T-helper 1 cell (primary cell): ENCODE measurements around the gene THSD7B.
"Not testable (repeated sequence)": the region's sequence is repeated elsewhere in the genome, so short reads cannot be mapped to it uniquely, and the experiment has no call there.

Experiments used
- DNase-seq, 5 donors: peaks; one replicate each; pipeline ENCODE4 v3.0.0-alpha.2; 2012 to 2020

The THSD7B gene

DNA sequence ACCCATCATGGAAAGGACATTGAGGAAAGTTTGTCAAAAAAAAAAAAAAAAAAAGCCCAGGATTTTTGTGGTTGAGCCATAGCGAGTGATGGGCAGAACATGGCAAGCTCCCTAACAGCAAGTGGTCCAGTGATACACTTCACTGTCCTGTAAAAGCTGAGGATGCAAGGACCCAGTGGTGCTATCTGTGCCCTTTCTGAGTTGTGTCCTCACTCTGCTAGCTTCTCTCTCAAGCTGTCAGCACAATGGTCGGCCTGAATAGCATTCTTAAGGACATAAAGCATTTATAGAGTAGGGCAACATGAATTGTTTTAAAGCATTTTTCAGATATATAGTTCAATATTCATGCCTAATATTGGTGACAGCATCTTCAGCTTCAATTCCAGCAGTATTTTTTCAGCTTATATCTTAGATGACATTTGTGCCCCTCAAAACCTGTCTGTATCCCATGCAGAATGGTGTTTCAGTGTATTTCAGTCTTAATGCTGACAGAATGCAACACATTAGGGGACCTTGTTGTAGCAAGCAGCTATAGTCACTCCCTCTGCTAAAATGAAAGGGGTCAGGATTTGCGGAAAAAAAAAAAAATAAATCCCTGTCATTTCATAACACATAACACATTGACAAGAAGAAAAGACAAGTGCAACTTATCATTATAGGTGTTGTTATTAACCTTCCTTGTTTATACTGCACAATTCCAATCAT is 496.7 kb downstream of the THSD7B start:
- no peak for DNase-seq

- no peak for DNase-seq
Measured at GRCh38 chr2:137262594-137262993, 497.2 kb downstream of the THSD7B start.

- no peak for DNase-seq
Measured at GRCh38 chr2:137287913-137288639, 522.7 kb downstream of the THSD7B start.

GRCh38 chr2:137291836-137292570 is 526.7 kb downstream of the THSD7B start:
- DNase-seq, result no peak

DNA sequence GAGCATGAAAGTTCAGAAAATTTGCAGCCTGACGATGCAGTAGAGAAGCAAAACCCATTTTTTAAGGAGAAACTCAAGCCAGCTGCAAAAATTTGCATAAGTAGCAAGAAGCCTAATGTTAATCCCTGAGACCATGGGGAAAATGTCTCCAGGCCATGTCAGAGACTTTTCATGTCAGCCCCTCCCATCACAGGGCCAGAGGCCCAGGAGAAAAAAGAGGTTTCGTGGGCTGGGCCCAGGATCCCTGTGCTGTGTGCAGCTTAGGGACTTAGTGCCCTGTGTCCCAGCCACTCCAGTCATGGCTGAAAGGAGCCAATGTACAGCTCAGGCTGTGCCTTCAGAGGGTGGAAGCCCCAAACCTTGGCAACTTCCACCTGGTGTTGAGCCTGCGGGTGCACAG is 533.0 kb downstream of the THSD7B start:
- DNase-seq, result no peak

GRCh38 chr2:137300987-137301386 is 535.6 kb downstream of the THSD7B start:
- no peak for DNase-seq

GRCh38 chr2:137302957-137303356 is 537.6 kb downstream of the THSD7B start:
- no peak for DNase-seq

- DNase-seq, result no peak
Measured at GRCh38 chr2:137316075-137316474, 550.7 kb downstream of the THSD7B start.

GRCh38 chr2:137321566-137321965 is 556.2 kb downstream of the THSD7B start:
- no peak for DNase-seq

DNA sequence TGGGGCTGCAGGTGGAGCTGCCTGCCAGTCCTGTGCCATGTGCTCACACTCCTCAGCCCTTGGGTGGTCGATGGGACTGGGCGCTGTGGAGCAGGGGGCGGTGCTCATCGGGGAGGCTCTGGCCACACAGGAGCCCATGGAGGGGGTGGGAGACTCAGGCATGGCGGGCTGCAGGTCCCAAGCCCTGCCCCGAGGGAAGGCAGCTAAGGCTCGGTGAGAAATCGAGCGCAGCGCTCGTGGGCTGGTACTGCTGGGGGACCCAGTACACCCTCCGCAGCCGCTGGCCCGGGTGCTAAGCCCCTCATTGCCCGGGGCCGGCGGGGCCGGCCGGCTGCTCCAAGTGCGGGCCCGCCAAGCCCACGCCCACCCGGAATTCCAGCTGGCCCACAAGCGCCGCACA is 566.2 kb downstream of the THSD7B start:
- DNase-seq, result not testable (repeated sequence)

GRCh38 chr2:137333386-137334165 is 568.2 kb downstream of the THSD7B start:
- DNase-seq, result no peak

GRCh38 chr2:137336067-137336466 is 570.7 kb downstream of the THSD7B start:
- DNase-seq, result no peak

DNA sequence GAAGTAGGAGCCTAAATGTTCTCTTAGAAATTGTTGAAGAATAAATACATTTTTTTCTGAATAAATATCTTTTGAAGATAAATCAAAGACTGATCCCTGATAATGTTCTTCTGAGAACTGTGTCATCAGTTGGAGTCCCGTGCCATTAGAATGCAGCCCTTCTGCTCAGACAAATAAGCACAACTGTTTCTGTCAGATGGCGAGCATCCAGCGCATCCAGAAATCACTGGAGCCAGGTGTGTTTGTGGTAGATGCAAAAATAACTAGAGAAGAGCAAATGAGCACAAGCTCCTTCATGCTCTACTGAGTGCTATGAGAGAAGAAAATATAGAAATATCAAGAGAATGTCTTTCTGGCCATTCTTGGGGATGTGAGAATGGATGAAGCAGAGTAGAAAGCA is 573.7 kb downstream of the THSD7B start:
- no peak for DNase-seq

DNA sequence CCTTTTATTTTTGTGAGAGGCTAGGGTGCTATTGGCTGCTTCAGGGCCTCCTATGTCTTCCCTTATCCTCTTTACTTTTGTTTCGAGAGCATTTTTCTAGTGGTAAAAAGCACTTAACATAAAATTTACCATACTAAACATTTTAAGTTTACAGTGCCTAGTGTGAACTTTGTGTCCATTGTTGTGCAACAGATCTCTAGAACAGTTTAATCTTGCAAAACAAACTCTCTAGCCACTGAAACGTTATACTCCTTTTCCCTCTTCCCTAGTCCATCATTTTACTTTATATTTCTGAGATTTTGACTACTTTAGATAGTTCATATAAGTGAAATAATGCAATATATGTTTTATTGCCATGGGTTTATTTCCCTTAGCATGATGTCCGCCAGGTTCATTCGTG is 580.6 kb downstream of the THSD7B start:
- DNase-seq, result no peak

GRCh38 chr2:137348301-137348700 is 583.0 kb downstream of the THSD7B start:
- DNase-seq, result no peak

DNA sequence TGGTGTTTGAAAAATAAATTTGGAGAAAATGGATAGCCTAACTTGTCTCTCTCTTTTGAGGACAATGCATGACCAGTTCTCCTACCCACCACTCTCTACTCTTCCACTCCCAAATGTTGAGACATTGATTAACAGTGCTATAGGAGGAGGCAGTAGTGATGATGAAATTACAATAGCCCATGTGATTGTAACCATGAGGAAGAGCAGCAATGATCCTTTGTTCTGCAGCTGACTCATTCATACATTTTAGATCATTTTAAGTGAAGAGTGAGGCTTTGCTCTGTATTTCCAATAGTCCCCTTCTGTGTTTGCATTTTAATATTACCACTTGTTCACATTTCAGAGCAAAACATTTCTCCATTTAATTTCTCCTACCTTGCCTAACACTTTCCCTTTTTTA is 592.3 kb downstream of the THSD7B start:
- no peak for DNase-seq

DNA sequence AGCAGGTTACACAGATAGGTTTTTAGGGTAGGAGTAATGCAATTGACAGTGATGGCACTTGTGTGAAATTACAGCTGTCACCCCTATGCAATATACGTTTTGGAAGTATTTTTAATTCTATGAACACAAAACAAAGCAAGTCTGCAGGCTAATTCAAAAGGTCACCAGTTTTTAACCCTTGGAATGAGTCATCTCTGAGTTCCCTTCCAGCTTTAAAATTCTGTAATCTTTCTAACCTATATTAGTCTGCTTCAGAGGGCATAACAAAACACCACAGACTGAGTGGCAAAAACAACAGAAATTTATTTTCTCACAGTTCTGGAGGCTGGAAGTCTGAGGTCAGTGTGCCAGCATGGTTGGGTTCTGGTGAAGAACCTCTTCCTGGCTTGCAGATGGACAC is 602.0 kb downstream of the THSD7B start:
- no peak for DNase-seq

DNA sequence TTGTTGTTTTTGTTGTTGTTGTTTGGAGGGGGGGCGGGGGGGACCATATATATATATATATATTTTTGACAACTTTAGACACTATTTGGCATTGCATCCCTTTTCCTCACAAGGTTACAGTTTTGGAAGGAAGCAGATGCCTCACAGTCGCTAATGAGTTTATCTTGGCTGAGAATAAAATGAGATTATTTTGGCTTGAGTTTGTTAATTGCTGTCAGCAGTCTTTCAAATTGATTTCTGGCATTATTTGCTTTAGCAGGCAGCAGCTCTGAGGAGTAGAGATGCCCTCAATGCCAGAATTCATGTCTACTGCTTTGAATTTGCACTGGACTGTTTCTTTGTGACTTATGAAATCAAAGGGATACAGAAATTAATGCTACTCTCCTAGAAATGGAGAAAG is 603.8 kb downstream of the THSD7B start:
- no peak for DNase-seq

- DNase-seq, result no peak
Measured at GRCh38 chr2:137379186-137379585, 613.8 kb downstream of the THSD7B start.

DNA sequence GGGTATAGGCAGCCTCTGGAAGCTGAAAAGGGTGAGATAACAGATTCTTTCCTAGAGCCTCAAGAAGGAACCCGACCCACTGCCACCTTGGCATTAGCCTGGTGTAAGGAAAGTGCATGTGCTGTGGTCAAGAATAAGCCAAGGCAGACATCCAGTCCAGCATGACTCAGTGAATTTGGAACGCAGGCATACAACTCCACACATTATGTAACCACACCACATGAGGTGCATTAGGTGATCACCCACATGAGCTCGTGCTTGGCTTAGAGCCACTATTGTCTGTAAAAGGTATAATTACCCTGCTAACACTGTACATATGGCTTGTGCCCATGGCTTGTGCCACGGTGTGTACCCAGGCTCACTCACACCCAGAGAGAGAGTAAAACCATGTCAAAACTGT is 615.3 kb downstream of the THSD7B start:
- DNase-seq, result no peak

DNA sequence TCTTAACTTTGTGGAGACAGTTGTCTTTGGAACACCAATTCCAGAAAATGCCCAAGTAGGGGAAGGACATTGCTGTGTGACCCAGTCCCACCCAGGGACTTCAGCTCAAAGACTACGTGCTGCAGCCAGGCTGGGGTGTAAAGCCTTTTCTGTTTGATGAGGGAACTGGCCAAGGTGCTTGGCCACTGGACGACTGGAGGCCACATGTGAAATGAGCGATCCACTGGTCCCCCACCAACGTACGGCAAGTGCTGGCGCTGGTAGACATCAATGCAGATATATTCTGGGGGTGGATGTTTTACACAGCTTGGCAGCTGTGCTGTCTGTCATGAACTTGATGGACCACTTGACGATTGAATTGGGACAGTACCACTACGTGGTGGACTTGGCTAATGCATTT is 616.4 kb downstream of the THSD7B start:
- no peak for DNase-seq

- DNase-seq, result no peak
Measured at GRCh38 chr2:137383391-137383790, 618.0 kb downstream of the THSD7B start.

DNA sequence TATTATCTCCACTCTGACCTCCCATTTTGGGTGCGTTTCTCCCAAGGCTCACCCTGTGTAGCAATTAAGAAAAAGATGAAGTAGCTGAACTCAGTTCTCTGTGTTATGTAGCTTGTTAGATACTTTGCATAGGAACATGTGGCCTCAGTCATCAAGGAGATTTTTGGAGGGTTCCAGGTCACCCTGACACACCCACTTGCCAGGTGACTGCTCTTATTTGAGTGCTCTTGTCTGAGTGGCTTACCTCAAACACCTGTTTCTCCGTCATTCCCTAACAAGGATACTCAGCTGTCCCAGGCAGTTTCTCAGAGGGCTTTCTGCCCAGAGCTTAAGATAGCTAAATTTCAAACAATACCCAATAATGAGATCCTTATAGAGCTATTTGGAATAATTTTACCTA is 621.7 kb downstream of the THSD7B start:
- DNase-seq, result no peak
